Activated T-cell treated with anti-CD3 and anti-CD28 coated beads for 48 hours (primary cell): Measurements from ENCODE around the gene PLEK.

Experiments
- DNase-seq: peaks from one replicate; pipeline ENCODE4 v3.0.0-alpha.2; 2020; ENCODE audit warnings: low read depth

The PLEK gene

GRCh38 chr2:68416081-68416675 lies 51.1 kb downstream of the PLEK start:
- no peak for DNase-seq

DNA sequence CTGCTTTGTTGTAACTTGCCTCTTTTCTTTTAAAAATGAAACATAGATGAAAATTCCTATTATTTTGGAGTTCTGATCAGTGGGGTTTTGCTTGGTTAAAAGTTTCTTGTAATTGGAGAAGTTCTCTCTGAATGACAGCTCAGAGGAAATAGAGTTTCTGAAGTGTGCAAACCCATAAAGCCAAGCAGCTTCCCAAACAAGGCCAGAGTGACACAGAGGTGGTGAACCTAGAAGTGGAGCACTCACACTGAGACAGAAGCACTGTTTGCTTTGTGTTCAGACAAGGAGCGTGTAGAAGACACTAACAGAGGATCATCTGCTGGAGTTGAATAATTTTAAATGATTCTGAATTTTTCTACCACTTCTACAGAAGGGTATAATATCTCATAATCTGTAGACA lies 52.8 kb downstream of the PLEK start:
- no peak for DNase-seq

DNA sequence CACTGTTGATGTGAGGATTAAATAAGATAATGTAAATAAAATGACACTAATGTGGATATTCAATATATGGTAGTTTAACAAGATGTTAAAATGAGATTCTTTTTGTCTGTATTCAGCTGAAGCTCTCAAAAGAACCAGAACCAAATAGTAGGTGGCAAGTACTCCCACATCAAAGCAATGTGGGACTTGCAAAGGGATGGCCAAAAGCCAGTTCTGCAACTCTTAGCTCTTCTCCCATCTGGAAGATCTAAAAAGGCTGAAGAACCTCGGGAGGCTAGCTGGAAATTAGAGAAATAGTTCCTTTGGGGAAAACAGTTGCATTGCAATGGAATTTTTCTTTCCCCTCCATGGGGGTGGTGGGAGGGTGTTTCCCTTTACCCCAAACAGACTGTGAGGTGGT lies 53.3 kb downstream of the PLEK start:
- DNase-seq = no peak

GRCh38 chr2:68418855-68419254 lies 53.8 kb downstream of the PLEK start:
- no peak for DNase-seq

GRCh38 chr2:68420254-68420910 lies 55.3 kb downstream of the PLEK start:
- no peak for DNase-seq

DNA sequence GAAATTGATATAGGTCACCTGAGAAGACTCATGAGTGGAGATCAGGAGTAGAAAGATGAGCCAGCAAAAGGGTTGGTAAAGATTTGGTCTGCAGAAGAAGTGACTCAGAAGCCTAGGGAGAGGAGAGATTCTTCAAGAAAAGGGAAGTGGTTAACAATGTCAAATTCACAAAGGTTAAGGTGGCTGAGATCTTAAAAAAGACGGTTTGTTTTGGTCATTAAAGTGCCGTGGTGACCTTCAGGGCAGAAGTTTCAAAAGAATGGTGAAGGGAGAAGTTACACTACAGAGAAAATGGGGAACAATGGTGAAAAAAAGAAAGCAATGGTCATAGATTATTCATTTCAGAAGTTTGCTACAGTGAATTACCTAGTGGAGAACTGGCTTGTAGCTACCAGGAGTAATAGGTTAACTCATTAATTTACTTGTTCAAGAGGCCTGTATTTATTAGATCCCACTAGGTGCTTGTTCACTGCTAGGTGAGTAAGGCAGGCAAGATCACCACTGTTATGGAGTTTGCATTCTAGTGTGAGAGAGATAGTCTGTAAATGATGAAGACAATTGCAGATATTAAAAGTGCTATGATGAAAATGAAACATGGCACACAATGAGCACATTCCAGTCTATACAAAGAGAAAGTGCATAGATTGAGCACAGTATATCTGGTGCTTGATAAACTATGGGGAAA lies 59.0 kb downstream of the PLEK start:
- no peak for DNase-seq

DNA sequence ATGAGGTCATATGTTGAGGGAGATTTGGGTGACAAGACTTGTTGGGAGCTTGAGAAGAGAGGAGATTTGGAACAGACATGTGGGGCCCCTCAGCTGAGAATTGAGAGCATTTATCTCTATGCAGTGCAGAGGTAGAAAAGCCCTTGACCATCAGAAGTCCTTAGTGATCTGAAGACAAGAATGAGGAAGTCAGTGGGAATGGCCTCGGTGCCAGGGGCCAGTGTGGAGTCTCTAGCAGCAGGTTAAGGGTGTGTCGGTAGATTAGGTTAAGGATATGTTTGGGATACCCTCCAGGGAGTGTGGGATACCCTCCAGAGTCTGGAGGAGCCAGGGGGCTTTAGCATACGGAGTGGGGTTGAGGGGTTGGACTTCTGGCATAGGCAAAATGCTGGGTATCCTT lies 60.4 kb downstream of the PLEK start:
- DNase-seq = no peak

GRCh38 chr2:68426446-68426845 lies 61.4 kb downstream of the PLEK start:
- DNase-seq = no peak

GRCh38 chr2:68426848-68427579 lies 61.9 kb downstream of the PLEK start:
- no peak for DNase-seq

DNA sequence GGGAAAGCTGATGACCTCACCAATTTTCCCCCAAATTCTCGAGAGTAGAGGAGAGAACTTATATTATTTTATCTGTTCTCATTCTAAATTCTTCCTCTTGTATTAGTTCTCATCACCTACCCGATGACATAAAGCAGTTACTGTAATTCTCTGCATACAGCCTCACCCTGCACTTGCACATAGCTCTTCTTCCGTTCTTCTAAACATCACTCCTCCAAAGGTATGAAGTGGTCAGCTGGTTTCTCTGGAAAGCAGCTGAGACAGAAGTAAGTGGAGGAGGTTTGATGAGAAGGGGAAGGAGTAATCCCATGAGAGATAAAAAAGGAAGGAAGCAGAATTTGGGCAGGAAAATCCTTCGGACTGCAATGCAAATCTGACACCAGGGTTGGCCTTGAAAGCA lies 63.0 kb downstream of the PLEK start:
- no peak for DNase-seq

DNA sequence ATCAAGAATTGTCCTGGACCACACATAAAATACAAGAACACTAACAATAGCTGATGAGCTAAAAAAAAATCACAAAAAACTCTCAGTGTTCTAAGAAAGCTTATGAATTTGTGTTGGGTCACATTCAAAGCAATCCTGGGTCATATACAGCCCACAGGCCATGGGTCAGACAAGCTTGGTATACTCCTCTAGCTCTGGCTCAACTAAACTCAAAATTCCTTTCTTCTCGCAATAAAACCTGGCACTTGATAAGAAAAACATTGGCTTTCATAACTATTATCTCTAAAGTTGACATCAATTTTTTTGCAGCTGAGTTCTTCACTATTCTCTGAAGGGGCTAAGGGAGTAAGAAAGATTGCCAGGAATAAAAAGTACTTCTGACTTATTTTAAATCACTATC lies 63.7 kb downstream of the PLEK start:
- DNase-seq = no peak

- DNase-seq = no peak
These were observed 64.3 kb downstream of the PLEK start for GRCh38 chr2:68429311-68429826.

- no peak for DNase-seq
These were observed 66.4 kb downstream of the PLEK start for GRCh38 chr2:68431316-68431972.

DNA sequence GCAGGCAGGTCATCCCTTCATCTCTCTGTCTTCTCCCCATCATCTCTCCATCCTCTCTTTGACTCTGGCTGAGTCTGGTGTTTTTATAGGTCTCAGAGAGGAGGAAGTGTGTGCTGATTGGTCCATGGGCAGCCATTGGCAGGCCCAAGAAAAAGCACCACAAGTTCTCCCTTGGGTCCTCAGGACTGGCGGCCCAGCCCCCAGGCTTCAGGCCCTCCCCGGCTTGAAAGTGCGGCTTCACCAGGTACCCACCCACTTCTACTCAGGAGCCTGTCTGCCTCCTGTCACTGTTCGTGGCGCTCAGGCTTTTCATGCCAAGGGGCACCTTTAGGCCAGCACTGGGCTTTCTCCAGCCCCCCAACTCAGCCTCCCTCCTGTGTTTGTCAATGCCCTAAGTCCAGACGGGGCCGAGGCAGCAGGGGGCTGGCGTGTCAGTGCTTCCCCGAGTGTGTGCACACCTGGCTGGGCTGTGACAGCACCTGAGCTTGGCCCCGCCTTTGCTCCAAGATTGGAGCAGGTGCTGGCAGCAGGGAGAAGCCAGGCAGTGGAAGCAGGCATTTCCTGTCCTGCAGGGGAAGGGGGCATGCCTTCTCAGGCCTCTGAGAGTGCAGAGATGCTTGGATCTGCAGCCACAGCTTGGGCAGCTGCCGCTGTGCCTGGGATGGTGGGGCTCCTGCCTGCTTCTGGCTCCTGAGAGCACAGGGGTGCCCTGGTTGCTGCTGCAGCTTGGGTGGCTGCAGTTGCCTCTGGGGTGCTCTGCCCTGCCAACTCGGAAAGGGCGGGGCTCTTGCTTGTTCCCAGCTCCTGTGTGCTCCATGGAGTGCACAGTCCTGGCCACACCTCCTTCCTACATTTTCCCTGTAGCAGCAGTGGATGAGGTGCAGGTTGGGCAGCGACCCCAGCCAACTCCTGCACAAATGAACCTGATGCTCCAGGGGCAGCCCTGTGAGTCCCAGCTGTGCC lies 67.9 kb downstream of the PLEK start:
- no peak for DNase-seq

- no peak for DNase-seq
These were observed 69.9 kb downstream of the PLEK start for GRCh38 chr2:68434981-68435380.

GRCh38 chr2:68435615-68436014 lies 70.5 kb downstream of the PLEK start:
- DNase-seq = no peak

DNA sequence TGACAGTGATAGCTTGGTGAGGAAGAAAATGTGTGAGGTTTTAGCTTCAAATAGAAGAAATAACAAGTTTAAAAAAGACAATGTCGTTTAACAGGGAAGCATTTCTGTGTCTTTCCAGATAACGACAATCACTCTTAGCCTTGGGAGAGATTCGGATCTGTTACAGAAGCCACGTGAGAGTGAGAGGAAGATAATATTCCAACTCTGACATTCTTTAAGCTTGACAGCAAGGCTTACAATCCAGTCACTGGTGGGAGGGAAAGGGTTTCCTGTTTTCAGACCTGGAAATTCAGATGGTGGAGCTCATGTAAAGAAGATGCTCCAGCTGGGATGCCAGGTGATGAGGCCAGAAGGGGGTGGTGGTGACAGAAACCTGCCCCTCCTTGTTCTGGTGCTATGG lies 71.2 kb downstream of the PLEK start:
- no peak for DNase-seq

DNA sequence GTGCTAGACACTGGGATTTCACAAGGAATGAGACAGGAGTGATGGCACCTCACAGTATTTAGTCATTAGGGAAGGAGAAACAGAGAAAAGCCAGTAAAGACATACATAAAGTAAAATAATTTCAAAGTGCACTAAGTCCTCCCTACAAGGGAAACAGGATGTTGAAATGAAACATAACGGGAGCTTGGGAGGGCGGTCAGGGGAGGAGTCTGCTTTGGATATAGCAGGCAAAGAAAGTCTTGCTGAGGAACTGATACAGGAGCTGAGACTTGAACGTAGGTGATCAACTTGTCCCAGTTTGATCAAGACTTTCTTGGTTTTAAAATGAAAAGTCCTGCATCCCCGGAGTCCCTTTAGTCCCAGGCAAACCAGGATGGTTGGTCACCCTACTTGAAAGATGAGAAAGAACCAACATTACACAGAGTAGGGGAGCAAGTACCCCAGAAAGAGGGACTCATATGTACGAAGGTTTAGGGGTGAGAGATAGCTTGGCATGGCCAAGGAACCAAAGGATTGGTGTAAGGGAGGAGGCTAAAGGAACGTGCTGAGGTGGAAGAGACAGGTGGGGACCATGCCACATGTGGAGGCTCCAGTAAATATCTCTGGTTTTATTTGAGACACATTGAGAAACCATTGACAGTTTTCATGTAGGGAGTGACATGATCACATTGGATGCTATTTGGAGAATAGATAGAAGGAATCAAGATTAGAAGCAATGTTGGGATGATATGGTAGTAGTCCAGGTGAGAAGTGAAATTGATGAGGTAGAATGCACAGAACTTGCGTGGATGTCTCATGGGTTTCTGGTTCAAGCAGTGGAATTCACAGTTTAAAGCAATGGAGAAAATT lies 73.6 kb downstream of the PLEK start:
- DNase-seq = no peak

DNA sequence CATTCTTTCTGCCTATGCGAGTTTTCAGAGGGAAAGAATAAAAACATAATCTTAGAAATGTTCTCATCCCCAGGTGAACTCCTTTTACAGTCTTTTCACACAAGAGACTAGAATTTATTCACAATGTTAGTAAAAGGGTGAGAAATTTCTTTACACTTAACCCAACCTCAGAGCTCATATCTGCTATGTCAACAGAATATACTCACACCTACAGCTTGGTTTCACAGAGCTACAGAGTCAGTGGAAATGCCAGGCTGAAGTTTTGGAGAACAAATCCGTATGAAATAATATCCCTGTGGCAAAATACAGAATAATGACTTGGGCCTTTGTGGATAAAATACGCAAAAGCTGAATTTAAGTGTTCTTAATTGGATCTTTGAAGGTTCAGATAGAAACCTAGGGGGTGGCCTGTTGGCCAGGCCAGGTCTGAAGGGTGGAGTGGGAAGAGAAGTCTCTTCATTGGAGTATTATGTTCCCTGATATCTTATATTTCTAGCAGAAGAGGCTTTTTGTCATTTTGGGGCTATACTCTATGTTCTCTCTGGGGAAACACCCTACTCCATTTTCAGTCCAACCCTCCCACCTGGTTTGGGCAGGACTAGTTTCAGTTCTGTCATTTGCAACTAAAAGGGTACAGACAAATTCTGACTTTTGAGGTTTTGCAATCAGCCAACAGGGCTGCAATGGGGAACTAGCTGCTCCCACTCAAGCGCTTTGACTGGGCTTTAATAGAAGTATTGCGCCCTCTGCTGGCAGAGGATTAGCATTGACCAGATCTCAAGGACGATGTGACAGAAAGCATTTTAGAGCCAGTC lies 76.3 kb downstream of the PLEK start:
- DNase-seq = peak; percentile 68
